OCI-LY1 (cell line): ENCODE results near the gene IFI35.

Source experiments
- EZH2 ChIP-seq: fragments of 200-600 bp; sonication (generic), shearing (Covaris generic); IDR thresholded peaks from 2 replicates; pipeline ENCODE4 v1.8.0; 2017; ENCODE audit warnings: borderline replicate concordance, mixed run types, mild to moderate bottlenecking, antibody characterized with exemption, low read length, moderate library complexity, mixed read lengths
- TF ChIP-seq, protein P1 (sequence below): fragments of 200-600 bp; sonication (generic), shearing (Covaris generic); IDR thresholded peaks from 2 replicates; pipeline ENCODE4 v1.5.1; 2017; ENCODE audit warnings: mild to moderate bottlenecking, antibody characterized with exemption, low read length, moderate library complexity, mixed read lengths

DNA sequence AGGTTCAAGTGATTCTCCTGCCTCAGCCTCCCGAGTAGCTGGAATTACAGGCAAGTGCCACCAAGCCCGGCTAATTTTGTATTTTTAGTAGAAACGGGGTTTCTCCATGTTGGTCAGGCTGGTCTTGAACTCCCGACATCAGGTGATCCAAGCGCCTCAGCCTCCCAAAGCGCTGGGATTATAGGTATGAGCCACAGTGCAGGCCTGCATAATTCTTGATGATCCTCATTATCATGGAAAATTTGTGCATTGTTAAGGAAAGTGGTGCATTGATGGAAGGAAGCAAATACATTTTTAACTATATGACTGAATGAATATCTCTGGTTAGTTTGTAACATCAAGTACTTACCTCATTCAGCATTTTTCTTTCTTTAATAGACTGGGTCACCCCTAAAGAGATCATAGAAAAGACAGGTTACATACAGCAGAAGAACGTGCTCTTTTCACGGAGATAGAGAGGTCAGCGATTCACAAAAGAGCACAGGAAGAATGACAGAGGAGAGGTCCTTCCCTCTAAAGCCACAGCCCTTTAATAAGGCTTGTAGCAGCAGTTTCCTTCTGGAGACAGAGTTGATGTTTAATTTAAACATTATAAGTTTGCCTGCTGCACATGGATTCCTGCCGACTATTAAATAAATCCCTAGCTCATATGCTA is 56.5 kb downstream of the IFI35 start:
- TF ChIP-seq, protein P1, sequence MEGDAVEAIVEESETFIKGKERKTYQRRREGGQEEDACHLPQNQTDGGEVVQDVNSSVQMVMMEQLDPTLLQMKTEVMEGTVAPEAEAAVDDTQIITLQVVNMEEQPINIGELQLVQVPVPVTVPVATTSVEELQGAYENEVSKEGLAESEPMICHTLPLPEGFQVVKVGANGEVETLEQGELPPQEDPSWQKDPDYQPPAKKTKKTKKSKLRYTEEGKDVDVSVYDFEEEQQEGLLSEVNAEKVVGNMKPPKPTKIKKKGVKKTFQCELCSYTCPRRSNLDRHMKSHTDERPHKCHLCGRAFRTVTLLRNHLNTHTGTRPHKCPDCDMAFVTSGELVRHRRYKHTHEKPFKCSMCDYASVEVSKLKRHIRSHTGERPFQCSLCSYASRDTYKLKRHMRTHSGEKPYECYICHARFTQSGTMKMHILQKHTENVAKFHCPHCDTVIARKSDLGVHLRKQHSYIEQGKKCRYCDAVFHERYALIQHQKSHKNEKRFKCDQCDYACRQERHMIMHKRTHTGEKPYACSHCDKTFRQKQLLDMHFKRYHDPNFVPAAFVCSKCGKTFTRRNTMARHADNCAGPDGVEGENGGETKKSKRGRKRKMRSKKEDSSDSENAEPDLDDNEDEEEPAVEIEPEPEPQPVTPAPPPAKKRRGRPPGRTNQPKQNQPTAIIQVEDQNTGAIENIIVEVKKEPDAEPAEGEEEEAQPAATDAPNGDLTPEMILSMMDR = no peak
- no peak for TF ChIP-seq EZH2
